GM19455 (cell line): Measurements from ENCODE around the gene PDX1.
"Not testable (repeated sequence)": the region's sequence is repeated elsewhere in the genome, so short reads cannot be mapped to it uniquely, and the experiment has no call there.

ENCODE experiments used
- ATAC-seq: cut with Tn5 transposase; IDR thresholded peaks from one replicate; pipeline ENCODE4 v1.9.1; 2021; ENCODE audit not compliant: unreplicated experiment

PDX1 gene

GRCh38 chr13:27954406-27954851 lies 34.6 kb downstream of the PDX1 start:
- peak; percentile 22 for ATAC-seq

GRCh38 chr13:27955014-27955591 lies 35.3 kb downstream of the PDX1 start:
- no peak for ATAC-seq

GRCh38 chr13:27956576-27957300 lies 36.9 kb downstream of the PDX1 start:
- no peak for ATAC-seq

- ATAC-seq, result no peak
Observed at GRCh38 chr13:27959976-27960361, 40.2 kb downstream of the PDX1 start.

GRCh38 chr13:27960362-27961226 lies 40.8 kb downstream of the PDX1 start:
- no peak for ATAC-seq

- ATAC-seq, result no peak
Observed at GRCh38 chr13:27961227-27962085, 41.7 kb downstream of the PDX1 start.

- no peak for ATAC-seq
Observed at GRCh38 chr13:27962128-27962841, 42.5 kb downstream of the PDX1 start.

- no peak for ATAC-seq
Observed at GRCh38 chr13:27962982-27963381, 43.2 kb downstream of the PDX1 start.

- no peak for ATAC-seq
Observed at GRCh38 chr13:27963491-27963890, 43.7 kb downstream of the PDX1 start.

GRCh38 chr13:27964206-27964605 lies 44.4 kb downstream of the PDX1 start:
- ATAC-seq, result not testable (repeated sequence)

- ATAC-seq, result no peak
Observed at GRCh38 chr13:27964741-27965323, 45.0 kb downstream of the PDX1 start.

GRCh38 chr13:27965343-27965739 lies 45.5 kb downstream of the PDX1 start:
- no peak for ATAC-seq

- no peak for ATAC-seq
Observed at GRCh38 chr13:27965740-27966640, 46.2 kb downstream of the PDX1 start.

GRCh38 chr13:27966641-27967202 lies 46.9 kb downstream of the PDX1 start:
- no peak for ATAC-seq

- ATAC-seq, result no peak
Observed at GRCh38 chr13:27967203-27967735, 47.5 kb downstream of the PDX1 start.

- no peak for ATAC-seq
Observed at GRCh38 chr13:27967736-27968315, 48.0 kb downstream of the PDX1 start.

GRCh38 chr13:27968316-27969081 lies 48.7 kb downstream of the PDX1 start:
- ATAC-seq, result no peak
